Measurements from ENCODE around the gene MDFI.

MDFI gene

DNA sequence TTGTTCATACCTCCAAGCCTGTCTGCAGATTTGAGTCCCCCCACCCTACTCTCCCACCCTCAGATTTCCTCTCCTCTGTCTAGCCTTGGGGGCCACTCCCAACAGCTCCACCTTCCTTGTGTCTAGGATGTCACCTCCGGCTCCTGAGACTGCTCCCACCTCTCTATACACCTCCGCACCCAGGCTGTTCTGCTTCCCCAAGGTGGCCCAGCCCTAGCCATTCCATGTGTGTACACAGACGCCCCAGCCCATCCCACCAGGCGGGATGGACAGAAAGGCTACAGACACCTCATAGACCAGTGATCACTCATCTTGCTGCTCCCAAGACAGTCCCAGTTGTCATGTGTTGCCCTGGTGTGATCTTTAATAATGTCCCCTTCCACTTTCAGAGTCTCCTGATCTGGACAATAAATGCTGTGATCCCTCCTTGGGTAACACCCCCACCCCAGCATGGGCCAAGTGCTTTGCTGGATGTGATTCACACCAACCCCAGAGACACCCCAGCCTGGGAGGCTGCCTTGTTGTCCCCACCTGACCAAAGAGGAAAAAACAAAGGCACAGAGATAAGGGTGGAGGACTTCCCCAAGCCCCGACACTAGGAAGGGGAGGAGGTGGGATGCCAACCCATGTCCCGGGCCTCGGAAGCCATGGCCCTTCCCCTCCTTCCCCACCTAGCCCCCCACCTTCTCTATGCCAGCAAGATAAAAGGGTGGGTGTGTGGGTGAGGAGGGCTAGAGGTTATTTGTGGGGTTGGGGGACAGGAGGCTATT is 36.1 kb downstream of the MDFI start:
- FAIRE-seq = no peak

DNA sequence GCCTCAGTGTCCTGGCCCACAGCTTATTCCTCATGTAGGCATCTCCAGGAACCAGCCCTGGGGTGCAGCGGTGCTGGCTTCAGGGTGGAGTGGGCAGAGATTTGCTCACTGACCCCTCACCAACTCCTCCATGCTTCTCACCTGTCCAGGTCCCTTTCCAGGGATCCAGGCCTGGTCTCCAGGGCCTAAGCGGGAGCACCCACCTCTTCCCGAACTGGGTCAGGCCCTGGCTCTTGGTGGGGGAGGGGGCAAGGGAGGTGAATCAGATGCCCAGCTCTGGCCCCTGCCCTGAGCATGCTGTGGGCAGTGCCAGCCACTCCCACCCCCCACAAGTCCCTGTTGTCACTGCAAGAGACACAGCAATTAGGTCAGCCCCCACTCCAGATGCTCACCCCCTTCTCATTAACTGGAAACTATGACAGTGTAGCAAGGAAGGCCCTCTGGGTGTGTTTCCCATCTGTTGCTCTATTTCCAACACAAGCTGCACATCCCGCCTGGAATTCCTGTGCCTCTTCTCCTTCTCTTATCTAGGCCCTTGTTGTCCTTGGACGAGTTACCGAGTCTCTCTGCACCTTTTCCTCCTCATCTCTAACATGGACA is 37.0 kb downstream of the MDFI start:
- no peak for FAIRE-seq

DNA sequence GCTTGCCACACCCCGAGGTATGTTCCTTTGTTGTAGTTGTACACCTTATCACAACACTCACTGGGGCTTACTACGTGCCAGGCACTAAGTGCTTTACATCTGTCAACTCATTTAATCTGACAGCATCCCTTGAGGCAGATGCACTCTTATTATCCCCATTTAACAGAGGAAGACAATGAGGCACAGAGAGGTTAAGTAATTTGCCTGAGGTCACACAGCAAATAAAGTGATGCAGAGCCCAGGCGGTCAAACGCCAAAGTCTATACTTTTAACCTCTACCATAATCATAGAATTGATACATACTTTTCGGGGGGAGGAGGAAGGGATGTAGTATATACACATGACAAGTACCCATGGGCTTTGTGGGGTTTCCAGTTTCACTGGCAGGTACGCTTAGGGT is 37.7 kb downstream of the MDFI start:
- FAIRE-seq = no peak

DNA sequence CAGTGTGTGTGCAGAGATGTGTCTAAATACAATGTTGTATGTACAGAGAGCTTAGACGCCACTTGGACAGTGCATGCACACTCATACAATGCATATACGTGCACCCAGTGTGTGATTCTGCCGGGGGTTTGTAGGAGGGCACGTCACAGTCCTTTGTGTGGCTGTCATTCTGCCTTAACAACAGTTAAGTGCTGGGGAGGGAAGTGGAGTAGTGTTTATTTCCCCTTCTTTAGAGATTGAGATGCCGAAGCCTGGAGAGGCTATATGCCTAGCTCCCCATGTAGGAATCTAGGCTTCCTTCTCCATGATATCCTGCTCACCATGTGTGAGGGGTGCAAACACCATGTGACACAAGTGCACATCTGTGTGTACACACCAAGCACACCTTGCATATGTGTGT is 38.2 kb downstream of the MDFI start:
- FAIRE-seq = no peak

DNA sequence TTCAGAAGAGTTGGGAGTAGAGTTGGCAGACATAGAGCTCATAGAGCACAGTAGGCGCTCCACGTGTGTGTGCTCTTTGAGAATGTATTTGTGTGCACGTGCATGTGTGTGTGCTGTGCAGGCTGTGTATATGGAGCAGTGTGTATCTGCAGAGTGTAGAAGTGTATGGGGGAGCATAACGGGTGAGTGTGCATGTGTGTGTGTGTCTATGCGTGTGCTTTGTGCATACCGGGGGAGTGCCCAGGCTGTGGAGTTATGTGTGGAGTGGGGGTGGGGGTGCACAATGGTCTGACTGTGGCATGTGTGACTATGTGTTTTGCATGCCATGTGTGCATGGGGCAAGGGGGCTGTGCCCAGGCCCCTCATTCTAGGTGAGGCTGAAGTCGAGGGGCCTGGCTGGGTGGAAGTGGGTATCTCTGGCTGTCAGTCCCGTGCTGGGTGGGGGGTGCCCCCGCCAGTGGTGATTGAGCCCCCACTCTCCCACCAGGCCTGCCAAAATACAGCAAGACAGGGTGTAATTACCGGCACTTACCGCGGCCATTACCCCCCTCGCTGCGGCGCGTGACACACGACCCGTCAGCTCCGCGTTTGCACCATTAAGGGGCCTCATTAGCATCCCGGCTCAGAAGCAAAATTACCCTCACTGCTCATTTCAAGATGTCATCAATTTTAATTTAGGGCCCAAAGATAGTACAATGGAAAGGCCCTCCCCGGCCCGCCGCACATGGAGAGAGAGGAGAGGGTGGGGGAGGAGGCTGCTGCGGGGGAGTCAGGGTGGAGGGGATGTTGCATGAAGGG is 39.1 kb downstream of the MDFI start:
- FAIRE-seq = no peak

DNA sequence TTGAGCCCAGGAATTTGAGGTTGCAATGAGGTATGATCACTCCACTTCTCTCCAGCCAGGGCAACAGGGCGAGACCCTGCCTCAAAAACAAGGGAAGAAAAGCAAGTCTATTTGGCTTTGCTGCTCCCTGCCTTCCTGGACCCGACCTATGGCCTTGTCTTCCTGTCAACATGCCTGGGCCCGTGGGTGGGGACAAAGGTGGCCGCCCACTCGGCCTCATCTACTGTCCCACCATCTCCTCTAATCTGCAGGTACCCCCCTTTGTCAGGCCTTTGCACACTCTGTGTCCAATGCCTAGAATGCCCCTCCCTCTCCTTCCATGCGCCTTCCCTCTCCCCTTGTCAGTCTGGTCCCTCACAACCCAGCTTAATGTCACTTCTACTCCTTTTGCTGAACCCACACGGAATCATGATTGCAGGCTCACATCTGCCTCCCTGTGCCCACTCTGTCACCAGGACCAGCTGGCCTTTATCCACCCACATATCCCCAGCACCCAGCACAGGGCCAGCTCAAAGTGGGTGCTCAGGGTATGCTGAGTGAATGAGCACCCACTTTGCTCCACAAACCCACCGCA is 40.3 kb downstream of the MDFI start:
- no peak for FAIRE-seq

DNA sequence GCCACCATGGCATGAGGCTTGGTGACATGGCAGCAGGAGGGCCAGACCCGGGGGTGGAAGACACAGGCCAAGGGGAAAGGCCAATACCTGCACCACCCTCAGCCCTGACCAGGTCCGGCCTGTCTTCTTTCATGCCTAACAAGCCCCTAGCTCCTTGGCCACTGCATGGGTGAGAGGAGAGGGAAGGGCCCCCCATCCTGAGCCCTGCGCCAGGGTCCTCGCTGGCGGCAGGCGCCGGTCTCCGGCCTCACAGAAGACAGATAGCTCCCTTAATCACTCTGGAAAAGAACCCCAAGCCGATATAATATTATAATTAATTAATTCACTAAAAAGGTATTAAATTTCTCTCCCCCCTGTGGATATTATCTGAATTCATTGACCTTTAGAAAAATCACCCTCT is 41.4 kb downstream of the MDFI start:
- FAIRE-seq = no peak

DNA sequence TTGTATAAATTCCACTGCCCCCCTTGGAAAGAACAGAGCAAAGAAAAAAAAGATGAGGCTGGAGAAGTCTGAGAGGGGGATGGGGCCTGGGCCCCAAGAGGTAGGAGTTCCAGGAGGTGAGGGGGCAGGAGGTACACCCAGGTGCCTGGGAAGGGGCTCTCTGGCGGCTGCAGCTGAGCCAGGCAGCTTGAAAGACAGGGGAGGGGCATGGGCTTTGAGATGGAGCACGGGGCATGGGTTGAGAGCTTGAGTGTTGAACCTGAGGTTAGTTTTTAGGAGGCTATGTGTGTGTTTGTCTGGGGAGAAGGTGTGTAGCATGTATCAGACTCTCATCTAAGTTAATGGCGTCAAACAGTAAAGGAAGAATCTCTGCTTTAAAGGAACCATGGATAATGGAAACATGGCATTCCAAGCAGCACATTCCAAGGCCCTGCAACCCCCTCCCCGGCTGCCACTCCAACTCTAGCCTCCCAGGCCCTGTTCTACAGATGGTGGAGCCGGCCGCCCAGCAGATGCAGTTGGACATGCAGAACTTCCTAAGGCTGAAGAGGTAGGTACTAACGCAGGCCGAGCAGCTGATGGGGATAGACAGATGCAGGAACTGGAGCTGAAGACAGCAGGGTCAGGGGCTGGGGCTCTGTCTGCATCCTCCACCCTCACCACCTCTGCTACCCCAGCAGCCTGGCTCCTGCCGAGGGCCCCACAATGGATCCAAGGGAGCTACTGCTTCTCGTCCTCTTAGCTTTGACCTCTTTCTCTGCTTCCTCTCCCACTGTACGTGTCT is 42.1 kb downstream of the MDFI start:
- FAIRE-seq = no peak

DNA sequence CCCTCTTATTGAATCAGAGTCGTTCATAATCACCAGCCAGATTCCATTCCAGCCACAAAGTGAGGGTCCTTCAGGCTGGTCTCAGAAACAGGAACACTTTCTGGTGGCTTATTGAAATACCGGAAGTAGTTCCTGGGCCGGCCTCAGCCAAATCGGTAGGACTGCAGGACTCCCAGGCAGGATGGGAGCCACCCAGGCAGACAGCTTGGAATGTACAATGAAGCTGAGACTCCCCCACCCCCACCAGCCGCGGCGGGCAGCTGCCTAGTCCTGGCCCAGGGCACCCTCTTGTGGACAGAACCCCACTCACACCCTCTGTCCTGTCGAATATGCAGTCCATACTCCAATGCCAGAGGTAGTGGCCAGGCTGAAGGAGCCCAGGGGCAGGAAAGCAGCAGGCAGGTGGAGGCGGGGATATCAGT is 43.8 kb downstream of the MDFI start:
- FAIRE-seq = peak; percentile 79

DNA sequence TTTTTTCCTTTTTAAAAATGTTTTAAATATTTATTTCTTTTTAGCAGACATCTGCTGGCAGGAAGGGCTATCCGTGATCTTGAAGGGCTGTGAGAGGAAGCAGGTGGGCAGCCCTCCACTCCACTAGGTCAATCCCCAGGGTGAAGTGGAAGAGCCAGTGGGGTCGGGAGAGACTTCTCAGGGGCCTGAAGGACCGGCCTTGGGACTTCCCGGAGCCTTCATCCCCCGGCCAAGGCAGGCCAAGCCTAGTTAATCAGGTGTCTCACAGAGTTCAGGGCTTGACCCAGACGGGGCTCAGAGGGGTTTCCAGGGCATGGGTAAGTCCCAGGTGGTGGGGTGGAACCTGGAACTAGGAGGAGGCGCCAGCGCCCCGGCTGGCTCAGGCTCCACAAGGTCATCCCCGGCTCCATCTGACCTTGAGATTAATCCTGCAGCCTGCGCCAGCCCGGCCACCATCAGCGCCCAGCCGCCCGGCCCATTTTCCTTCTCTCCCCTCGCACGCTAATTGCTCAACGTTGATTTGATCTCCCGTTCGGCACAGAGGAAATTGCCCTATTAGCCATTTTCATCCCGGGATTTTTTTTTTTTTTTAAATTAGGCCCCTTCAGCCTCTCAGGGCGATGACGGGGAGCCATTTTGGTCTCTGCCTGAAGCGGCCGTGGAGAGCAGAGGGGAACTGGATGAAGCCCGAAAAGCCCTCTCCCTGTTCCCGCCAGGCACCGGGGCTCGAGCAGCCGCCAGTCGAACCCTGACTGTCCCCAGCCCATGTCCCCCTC is 44.4 kb downstream of the MDFI start:
- no peak for FAIRE-seq

DNA sequence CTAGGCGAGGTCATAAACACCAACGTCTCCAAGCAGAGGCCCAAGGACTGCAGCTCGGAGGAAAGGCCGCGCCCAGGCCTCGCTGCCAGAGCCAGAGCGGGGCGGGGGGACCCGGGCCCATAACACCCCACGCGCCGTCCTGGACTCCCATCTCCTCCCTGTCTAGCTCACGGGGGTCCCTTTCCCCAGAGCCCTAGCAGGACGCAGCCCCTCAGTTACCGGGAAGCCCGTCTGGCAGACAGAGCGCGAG is 44.9 kb downstream of the MDFI start:
- no peak for FAIRE-seq

DNA sequence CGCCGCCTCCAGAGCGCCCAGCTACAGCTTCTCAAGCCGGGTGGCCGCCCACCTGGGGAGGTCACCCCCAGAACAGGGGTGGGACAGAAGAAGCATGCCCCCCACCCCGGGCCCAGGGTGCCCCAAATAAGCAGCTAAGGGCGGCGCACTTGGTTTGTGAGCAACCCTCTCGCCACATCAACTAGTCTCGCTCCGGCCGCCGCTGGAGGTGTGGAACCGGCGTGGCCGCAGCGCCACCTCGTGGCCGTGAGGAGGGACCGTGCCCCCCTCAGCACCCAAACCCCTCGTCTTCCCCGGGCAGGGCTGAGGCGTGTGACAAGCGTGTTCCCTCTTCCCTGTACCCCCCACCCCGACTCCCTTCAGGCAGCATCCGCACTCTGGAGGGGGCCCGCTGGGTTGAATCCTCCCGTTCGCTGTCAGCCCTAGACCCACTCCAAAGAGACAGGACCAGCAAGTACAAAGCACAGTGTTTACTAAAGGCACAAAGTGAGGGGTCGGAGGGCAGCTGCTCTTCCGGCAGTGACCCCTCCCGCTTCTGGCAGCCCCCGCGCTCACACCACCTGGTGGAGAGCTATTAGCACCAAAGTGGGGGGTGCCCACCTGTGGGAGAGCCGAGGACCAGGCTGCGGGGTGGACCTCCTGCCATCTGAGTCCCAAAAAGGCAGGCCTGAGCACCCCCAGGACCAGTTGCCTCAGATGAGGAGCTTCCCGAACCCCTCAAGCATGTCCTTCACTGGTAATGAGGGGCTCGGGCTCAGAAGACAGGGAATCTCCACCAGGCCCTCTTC is 45.4 kb downstream of the MDFI start:
- FAIRE-seq = no peak

DNA sequence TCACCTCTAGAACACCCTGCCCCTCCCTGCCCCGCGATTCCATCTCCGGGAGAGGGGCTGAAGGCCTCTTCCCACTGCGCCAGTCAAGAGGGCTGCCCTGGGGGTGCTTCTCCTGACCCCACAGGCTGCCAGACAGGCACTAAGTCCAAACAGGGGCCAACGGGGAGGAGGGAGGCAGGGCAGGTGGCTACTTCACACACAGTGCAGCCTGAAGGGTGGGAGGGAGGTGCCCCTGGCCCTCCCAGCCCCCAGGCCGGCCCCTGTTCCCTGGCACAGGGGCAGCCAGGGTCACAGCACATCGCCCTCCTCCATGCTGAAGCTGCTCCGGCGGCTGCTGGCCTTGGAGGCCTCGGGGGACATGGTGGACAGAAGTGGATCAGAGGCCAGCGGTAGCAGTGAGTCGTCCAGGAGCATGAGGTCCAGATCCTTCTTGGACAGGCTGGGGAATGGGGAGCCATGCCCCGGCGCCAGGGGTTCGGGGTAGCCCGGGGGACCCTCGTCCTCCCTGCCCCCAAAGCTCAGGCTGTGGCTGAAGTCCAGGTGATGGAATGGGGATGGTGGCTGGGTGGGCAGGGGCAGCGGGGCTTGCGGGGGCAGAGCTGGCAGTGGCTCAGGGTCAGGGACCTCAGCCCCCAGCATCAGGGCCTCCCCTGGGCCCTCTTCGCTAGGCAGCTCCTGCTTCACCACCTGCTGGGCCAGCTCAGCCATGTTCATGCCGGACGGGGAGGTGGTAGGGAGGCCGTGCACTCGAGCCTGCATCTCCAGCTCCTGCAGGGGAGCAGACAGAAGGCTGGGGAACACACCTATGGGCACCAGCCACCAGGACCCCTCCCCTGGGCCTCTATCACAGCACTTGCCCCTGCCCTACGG is 46.3 kb downstream of the MDFI start:
- FAIRE-seq = no peak

DNA sequence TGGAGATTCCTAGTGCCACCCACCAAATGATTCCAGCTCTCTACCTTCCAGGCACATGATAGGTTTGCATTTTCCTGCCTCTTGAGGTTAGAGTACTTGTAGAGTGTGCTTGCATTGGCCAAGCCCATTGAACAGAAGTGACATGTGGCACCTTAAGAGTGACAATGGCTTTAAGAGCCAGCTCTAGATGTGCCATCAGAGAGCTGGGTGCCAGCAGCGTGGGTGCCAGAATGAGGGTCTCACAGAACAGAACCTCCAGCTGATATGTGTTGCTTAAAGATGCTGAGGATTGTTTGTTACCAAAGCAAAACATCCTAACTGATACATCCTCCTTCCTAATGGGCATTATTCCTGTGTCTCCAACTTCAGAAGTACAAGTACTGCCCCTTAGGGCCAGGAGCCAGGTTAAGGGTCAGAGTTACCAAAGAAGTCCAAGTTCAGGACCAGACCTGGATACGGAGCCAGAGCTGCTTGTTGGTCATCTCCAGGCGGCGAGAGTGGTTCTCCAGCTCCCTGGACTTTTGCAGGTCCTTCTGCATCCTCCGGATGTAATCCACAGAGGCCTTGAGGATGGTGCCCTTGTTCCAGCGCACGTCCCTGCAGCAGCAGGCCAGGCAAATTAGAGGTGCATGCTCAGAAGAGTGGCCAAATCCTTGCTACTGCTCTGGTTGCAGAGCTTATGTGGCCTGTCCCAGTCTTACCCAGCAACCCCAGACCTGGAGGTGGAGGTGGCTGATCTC is 47.5 kb downstream of the MDFI start:
- no peak for FAIRE-seq

DNA sequence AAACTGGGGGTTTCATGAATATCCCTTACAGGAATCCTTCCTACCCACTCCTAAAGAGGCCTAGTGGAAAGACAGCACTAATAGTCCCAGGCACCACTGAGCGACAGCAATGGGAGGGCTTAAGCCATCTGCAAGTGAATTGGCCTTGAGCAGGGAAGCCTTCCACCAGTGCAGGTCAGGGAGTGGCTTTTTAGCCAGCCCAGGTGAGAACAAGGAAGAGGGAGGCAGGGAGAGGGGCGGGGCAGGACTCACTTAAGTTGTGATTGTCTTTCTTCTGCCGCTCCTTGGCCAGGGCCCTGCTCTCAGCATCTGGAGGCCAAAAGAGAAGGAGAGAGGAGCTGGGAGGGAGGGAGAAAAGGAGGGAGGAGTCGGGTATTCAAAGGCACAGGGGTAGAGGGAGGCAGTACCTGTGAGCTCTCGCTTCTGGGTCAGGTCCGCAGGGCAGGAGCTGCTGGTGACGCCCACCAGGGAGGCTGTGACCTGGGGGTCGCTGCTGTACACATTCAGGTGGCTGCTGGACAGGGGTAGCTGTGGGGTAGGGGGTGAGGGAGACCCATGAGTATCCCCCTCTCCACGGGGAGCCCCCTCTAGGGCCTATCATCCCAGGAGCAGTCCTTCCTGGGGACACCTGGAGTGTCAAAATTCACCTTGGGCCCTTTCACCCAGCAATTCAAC is 49.4 kb downstream of the MDFI start:
- FAIRE-seq = no peak

DNA sequence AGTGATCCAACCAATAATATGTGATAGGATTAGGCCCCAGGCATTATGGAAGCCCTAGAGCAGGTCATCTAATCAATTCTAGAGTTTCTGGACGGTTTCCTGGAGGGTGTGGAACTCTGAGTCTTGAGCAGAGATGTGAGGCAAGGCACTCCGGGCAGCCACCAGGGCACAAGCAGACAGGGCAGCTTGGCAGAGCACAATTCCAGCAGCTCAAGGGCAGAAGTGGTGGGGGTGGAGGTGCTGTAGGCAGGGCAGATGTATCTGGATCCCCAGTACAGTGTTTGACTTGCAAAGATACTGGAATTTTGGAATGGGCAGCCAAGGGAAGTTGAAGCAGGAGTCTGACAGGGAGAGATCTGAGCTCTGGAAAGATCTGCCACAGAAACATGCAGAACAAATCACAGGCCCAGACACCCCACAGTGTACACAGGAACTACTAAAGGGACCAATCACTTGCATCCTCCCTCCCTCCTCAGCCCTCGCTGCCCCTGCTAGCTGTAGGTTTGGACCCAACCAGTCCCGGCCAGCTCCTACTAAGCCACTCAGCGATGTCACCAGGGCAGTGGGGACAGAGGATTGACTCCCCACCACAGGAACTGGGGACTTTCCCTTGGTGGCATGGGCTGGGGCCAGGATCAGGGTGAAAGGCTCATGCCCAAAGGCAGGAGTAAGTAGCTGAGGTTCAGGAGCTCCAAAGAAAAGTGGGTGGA is 50.1 kb downstream of the MDFI start:
- FAIRE-seq = no peak

DNA sequence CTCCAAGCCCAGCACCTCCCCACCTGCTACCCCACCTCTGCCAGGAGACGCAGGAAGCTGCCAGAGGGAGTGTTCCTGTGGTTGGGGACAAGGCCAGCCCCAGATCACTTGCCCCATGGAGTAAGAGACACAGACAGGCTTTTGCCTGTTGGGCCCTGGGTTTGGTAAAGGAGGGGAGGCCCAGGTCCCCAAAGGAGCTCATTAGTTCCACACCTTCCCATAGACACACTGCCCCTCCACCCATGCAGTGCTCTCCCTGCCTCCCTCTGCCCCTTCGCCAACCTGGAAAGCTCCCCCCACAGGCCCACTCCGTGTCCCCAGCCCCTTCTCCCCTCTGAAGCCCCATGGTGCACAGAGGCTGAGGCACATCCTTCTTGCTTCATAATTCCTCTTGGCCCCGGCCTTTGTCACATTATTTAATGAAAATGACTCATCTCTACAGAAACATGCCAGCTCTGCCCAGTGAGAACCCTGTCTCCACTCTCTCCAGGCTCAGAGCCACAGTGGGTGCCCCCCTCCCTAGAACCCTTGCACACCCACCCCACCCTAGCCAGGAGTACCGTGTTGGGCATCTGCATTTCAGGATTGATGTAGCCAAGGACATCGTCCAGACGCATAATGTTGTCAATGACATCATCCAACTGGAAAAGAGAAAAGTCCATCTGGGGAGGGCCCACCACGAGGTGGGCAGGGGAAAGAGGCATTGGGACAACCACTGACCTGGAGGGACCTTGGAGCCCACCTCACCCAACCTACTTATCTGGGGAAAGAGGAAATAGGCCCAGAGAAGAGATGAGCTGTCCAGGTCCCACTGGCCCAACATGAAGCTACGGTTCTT is 51.1 kb downstream of the MDFI start:
- FAIRE-seq = no peak

Data from endometrium (tissue), 2 donors.